PC-3 (cell line): ENCODE measurements around the gene MXI1. TPM values are rescaled to one million over a fixed set of nuclear protein-coding genes. Genes with fewer than 3 reads are reported as not detected.

Experiments
- ATAC-seq: fragments of 200-7000 bp; cut with Tn5 transposase; 2 replicates; pipeline ENCODE4 v1.9.1; 2020; ENCODE audit warnings: mild to moderate bottlenecking, moderate library complexity
- BruUV-seq: library from RNA; stranded (reverse); fragments of 400-500 nt; replicated peaks from 2 replicates; lab custom pipeline; 2021; lab: Mats Ljungman, UMichigan
- CTCF ChIA-PET: fragments of 300-600 bp; sonication (Branson Sonifier 250); formaldehyde crosslinking; loops from one replicate; lab custom pipeline; 2022; ENCODE audit warnings: antibody characterized with exemption; lab: Charles Lee
- POLR2A ChIA-PET: fragments of 300-600 bp; sonication (Branson Sonifier 250); formaldehyde crosslinking; loops from one replicate; lab custom pipeline; 2022; ENCODE audit warnings: antibody characterized with exemption; ENCODE audit not compliant: unreplicated experiment; lab: Charles Lee
- DNase-seq: peaks from one replicate; pipeline ENCODE4 v3.0.0-alpha.2; 2015
- H2AFZ ChIP-seq: fragments of 300-600 bp; sonication (generic); 2 replicates; pipeline ENCODE4 v1.6.0; 2016; ENCODE audit warnings: antibody characterized with exemption, low read length
- H3F3A ChIP-seq: fragments of 300-600 bp; sonication (generic); one replicate; pipeline ENCODE4 v1.6.0; 2017; ENCODE audit warnings: antibody characterized with exemption, low read length, control low read depth, mild to moderate bottlenecking; ENCODE audit not compliant: unreplicated experiment
- H3K27ac ChIP-seq: fragments of 300-600 bp; sonication (generic); 2 replicates; pipeline ENCODE4 v1.5.1; 2016; ENCODE audit warnings: mild to moderate bottlenecking, low read length
- H3K27me3 ChIP-seq: fragments of 300-600 bp; sonication (generic); 2 replicates; pipeline ENCODE4 v1.6.1; 2016; ENCODE audit warnings: low read length, mixed read lengths
- H3K36me3 ChIP-seq: fragments of 300-600 bp; sonication (generic); 2 replicates; pipeline ENCODE4 v1.6.1; 2016; ENCODE audit warnings: low read depth, mixed run types, low read length, mixed read lengths
- H3K4me1 ChIP-seq: fragments of 300-600 bp; sonication (generic); 2 replicates; pipeline ENCODE4 v1.5.1; 2016; ENCODE audit warnings: low read length; ENCODE audit not compliant: insufficient read depth
- H3K4me2 ChIP-seq: fragments of 300-600 bp; sonication (generic); 2 replicates; pipeline ENCODE4 v1.6.0; 2016; ENCODE audit warnings: low read length
- H3K4me3 ChIP-seq: fragments of 300-600 bp; sonication (generic); 2 replicates; pipeline ENCODE4 v1.5.1; 2016; ENCODE audit warnings: mild to moderate bottlenecking, low read length, mixed read lengths
- H3K79me2 ChIP-seq: fragments of 300-600 bp; sonication (generic); 2 replicates; pipeline ENCODE4 v1.6.1; 2017; ENCODE audit warnings: low read length, mixed read lengths
- H3K9ac ChIP-seq: fragments of 300-600 bp; sonication (generic); 2 replicates; pipeline ENCODE4 v1.6.0; 2016; ENCODE audit warnings: mild to moderate bottlenecking, low read length
- H3K9me2 ChIP-seq: fragments of 300-600 bp; sonication (generic); replicated peaks from 2 replicates; pipeline ENCODE4 v1.6.1; 2016; ENCODE audit warnings: mixed run types, low read length, mixed read lengths
- H3K9me3 ChIP-seq: fragments of 300-600 bp; sonication (generic); 2 replicates; pipeline ENCODE4 v1.6.1; 2016; ENCODE audit warnings: low read length, mixed read lengths
- H4K20me1 ChIP-seq: fragments of 300-600 bp; sonication (generic); 2 replicates; pipeline ENCODE4 v1.6.1; 2016; ENCODE audit warnings: low read length, mixed read lengths
- CTCF ChIP-seq: fragments of 300-600 bp; sonication (generic); conservative IDR thresholded peaks from 2 replicates; pipeline ENCODE4 v1.5.1; 2017; ENCODE audit warnings: antibody characterized with exemption, low read depth, mild to moderate bottlenecking, low read length
- EZH2 ChIP-seq: fragments of 300-600 bp; sonication (generic); IDR thresholded peaks from one replicate; pipeline ENCODE4 v1.6.1; 2017; ENCODE audit warnings: antibody characterized with exemption, mild to moderate bottlenecking, low read length; ENCODE audit not compliant: unreplicated experiment
- EZH2phosphoT487 ChIP-seq: fragments of 300-600 bp; sonication (generic); IDR thresholded peaks from 2 replicates; pipeline ENCODE4 v1.6.1; 2018; ENCODE audit warnings: mild to moderate bottlenecking, antibody characterized with exemption, low read length, borderline replicate concordance
- intact Hi-C: fragments of 100-400 bp; cut with micrococcal nuclease; formaldehyde crosslinking; loops from 2 replicates; pipeline ENCODE4 v1.9.0; 2023
- total RNA-seq: library from RNA; depleted of rRNA; stranded (reverse); fragments of >200 nt; gene quantifications from 2 replicates; pipeline ENCODE4 v1.2.3, GENCODE V29; 2014

The MXI1 gene
- total RNA-seq, 1 experiment from 2014 or later = 18.0 TPM

GRCh38 chr10:110172155-110172554, 35.2 kb upstream of the MXI1 start:
- Histone ChIP-seq H3K4me3 (no peak overlapping the region), H3K4me1 (peaks cover 20% of the 10 kb centered on the region), H3F3A (no peaks in the 10 kb centered on the region), H3K36me3 (no peaks in the 10 kb centered on the region), H3K9ac (no peak overlapping the region), H4K20me1 (no peaks in the 10 kb centered on the region), H3K27me3 (no peaks in the 10 kb centered on the region), H3K4me2 (0 out of 2 replicates have a peak overlapping the region, but pooled peaks have one; percentile 18), H3K9me2 (no peaks in the 10 kb centered on the region), H3K79me2 (no peaks in the 10 kb centered on the region), H2AFZ (no peak overlapping the region), H3K27ac (no peak overlapping the region), H3K9me3 (no peaks in the 10 kb centered on the region)
- intact Hi-C loops = loop anchor here (5.0 kb wide), 1 partner anchor 35 kb away; the partner anchor contains the start of gene MXI1
- peak; percentile 71 for ATAC-seq
- POLR2A ChIA-PET = no interaction called here
- TF ChIP-seq EZH2phosphoT487 (no peak), EZH2 (no peak), CTCF (no peak)
- no TSS peak for BruUV-seq
- CTCF ChIA-PET = no interaction called here
- peak; percentile 74 for DNase-seq

- H3K36me3 ChIP-seq = no peaks in the 10 kb centered on the region
- no peak overlapping the region for H2AFZ ChIP-seq
- no peaks in the 10 kb centered on the region for H3F3A ChIP-seq
- ATAC-seq = no peak
- no peaks in the 10 kb centered on the region for H3K79me2 ChIP-seq
- peaks cover 20% of the 10 kb centered on the region for H3K4me1 ChIP-seq
- H3K4me2 ChIP-seq = no peak overlapping the region
- ChIA-PET POLR2A (no interaction called here), CTCF (no interaction called here)
- H3K27me3 ChIP-seq = no peaks in the 10 kb centered on the region
- no peak overlapping the region for H3K27ac ChIP-seq
- H3K4me3 ChIP-seq = no peak overlapping the region
- H3K9me2 ChIP-seq = no peaks in the 10 kb centered on the region
- TF ChIP-seq EZH2 = no peak
- TF ChIP-seq CTCF = no peak
- TF ChIP-seq EZH2phosphoT487 = no peak
- no peak overlapping the region for H3K9ac ChIP-seq
- intact Hi-C loops = loop anchor here (5.0 kb wide), 1 partner anchor 33 kb away; the partner anchor contains the start of gene MXI1
- no peaks in the 10 kb centered on the region for H3K9me3 ChIP-seq
- DNase-seq = no peak
- H4K20me1 ChIP-seq = no peaks in the 10 kb centered on the region
- no TSS peak for BruUV-seq
Observed at GRCh38 chr10:110174201-110174600, 33.2 kb upstream of the MXI1 start.

GRCh38 chr10:110174816-110175215, 32.6 kb upstream of the MXI1 start:
- Histone ChIP-seq H3F3A (no peaks in the 10 kb centered on the region), H3K36me3 (no peaks in the 10 kb centered on the region), H3K9me3 (no peaks in the 10 kb centered on the region), H3K79me2 (no peaks in the 10 kb centered on the region), H4K20me1 (no peaks in the 10 kb centered on the region), H2AFZ (no peak overlapping the region), H3K27me3 (no peaks in the 10 kb centered on the region), H3K4me1 (peaks cover 20% of the 10 kb centered on the region), H3K9ac (no peak overlapping the region), H3K9me2 (no peaks in the 10 kb centered on the region), H3K27ac (no peak overlapping the region), H3K4me3 (no peak overlapping the region), H3K4me2 (no peak overlapping the region)
- ChIA-PET CTCF (no interaction called here), POLR2A (no interaction called here)
- DNase-seq = no peak
- ATAC-seq = no peak
- no peak for TF ChIP-seq EZH2
- TF ChIP-seq EZH2phosphoT487 = no peak
- TF ChIP-seq CTCF = no peak
- intact Hi-C loops = loop anchor here (5.0 kb wide), 1 partner anchor 32 kb away; the partner anchor contains the start of gene MXI1
- no TSS peak for BruUV-seq
